Fibroblast of upper back skin (primary cell): ENCODE measurements around the gene ZNF227.
"Not testable (repeated sequence)": the region's sequence is repeated elsewhere in the genome, so short reads cannot be mapped to it uniquely, and the experiment has no call there.

Experiments used
- DNase-seq: peaks from one replicate; pipeline ENCODE4 v3.0.0-alpha.2; 2013

The ZNF227 gene

DNA sequence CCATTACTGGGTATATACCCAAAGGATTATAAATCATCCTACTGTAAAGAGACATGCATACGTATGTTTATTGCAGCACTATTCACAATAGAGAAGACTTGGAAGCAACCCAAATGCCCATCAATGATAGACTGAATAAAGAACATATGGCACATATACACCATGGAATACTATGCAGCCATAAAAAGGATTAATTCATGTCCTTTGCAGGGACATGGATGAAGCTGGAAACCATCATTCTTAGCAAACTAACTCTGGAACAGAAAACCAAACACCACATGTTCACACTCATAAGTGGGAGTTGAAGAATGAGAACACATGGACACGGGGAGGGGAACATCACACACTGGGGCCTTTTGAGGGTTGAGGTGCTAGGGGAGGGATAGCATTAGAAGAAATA, 41.1 kb downstream of the ZNF227 start:
- not testable (repeated sequence) for DNase-seq

DNA sequence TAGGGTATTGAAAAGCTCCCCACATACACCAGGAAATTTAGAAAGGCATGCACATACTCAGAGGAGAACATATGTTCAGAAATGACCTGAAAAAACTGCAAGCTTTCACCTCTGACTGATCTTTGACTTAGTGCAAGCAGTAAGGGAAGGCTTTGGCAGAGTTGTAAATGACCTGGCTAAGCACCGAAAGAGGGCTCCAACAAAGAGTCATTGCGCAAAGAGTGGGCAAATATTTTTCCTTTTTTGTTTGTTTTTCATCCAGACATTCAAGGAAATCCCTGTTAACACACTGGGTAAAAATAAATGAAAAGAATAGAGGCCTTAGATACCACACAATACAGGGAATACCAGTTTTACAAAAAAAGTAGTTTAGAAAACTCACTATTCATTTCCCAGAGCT, 42.2 kb downstream of the ZNF227 start:
- no peak for DNase-seq

DNA sequence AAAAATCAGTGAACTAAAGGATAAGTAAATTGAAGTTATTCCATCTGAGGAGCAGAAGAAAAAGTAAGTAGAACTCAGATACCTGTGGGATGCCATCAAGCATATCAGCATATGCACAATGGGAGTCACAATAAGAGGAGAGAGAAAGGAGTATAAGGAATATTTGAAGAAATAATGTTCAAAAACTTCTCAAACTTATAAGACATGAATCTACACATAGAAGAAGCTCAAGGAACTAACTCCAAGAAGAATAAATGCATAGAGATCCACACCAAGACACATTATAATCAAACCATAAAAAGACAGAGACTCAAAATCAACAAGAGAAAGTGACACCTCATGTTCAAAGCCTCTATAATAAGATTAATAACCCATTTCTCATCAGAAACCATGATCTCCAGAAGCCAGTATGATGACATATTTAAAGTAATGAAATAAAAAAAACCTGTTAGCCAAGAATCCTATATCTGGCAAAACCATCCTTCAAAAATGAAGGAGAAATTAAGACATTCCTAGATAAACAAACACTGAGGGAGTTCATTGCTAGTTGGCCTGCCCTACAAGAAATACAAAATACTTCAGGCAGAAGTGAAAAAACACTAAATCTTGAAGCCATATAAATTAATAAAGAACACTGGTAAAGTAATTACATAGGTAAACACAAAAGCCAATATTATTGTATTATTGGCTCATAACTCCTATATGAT, 43.5 kb downstream of the ZNF227 start:
- no peak for DNase-seq

DNA sequence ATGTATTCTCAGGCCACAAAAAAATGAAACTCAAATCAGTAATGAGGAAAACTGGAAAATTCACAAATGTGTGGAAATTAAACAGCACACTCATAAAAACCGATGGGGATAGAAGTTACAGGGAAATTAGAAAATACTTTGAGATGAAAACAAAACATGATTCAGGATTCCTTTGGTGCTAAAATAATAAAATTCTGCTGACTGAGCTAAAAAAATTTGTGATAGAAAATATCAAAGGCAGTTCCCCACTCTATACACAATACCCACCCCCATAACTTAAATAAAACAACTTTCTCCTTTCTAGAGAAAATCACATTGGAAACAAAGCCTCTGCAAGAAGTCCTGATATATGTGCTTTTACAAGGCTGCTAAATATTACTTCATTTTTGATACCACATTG, 45.8 kb downstream of the ZNF227 start:
- no peak for DNase-seq

DNA sequence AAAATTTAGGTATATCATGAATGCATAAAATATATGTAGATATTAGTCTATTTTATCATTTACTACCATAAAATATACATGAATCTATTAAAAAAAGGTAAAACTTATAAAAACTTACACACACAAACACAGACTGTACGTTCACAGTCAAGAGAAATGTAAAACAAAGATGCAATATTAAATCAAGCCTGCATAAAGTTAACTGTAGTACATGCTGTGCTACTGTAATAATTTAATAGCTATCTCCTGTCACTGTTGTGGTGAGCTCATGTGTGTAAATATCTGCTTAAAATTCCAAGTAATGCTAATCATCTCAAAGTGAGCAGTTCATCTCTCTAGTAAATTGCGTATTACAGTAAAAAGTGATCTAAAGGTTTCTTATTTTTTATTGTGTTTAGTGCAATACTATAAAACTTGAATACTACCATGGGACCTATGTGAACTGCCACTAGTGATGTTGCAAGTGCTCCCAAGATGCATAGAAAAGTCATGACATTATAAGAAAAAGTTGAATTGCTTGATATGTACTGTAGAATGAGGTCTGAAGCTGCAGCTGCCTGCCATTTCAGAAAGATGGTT, 46.6 kb downstream of the ZNF227 start:
- DNase-seq: no peak

DNA sequence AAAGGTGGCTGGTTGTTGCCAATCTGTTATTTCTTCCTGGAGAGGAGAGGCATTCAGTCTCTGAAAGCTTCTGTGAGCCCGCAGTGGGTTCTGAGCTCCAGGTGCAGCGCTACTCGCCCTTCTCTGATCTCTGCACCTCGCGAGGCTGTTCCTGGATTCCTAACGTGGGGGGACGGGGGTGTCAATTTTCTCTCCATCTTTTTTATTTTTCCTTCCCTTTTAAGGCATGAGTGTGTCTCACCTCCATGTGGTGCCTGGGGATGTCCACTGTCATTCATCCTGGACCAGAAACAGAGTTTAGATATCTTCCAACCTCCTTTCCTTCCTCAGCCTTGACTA, 48.0 kb downstream of the ZNF227 start:
- no peak for DNase-seq

DNA sequence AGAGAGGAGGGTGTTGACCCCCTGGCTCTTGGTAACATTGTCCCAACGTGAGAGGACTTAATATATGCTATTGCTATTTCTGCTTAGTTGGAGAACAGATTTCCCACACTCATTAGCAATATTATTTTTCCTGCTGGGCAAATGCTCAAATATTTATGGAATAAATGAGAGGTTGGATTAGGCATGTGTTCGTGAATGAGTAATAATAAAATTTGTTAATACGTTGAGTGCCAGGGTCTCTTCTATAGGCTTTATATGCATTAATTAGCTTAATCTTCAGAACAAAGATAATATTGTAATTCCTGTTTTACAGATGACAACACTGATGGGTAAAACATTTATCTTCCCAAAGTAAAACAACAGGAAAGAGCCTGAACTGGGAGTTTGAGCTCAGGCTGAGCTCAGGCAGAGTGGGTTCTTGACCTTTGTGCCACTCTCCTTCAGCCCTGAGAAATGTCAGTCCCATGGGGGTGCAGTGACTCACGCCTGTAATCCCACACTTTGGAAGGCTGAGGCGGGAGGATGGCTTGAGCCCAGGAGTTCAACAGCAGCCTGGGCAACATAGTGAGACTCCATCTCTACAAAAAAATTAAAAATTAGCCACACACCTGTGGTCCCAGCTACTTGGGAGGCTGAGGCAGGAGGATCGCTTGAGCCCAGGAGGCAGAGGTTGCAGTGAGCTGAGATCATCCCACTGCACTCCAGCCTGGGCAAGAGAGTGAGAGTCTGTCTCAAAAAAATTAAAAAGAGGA, 48.5 kb downstream of the ZNF227 start:
- DNase-seq: no peak

DNA sequence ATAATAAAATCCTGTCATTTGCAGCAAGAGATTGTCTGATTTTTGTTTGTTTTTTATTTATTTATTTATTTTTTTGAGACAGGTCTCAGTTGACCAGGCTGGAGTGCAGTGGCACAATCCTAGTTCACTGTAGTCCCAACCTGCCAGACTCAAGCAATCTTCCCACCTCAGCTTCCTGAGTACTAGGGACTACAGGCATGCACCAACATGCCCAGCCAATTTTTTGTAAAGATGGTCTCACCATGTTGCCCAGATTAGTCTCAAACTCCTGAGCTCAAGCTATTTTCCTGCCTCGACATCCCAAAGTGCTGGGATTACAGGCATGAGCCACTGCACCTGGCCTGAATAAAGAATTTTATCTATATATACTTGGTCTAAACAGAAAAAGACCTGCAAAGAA, 65.0 kb downstream of the ZNF227 start:
- no peak for DNase-seq

DNA sequence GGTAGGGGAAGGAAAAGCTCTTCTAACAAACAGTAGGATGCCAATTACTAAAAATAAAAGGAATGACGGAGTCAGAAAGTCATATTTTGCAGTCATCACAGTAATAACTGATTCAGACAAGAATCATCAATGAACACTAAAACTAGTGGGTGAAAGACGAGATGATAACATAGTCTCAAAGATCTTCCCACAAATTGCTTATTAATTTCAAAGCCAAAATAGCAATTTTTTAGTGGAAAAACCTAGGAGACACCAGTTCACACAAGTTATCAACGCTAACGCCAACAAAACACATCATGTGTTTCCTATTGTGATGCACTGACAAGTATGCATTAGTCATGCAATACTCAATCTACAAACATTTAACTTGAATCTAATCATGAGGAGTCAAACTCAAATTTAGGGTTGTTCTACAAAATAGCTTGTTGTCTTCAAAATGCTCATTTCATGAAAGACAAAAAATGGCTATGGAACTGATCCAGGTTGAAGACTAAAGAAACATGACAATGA, 65.9 kb downstream of the ZNF227 start:
- no peak for DNase-seq

DNA sequence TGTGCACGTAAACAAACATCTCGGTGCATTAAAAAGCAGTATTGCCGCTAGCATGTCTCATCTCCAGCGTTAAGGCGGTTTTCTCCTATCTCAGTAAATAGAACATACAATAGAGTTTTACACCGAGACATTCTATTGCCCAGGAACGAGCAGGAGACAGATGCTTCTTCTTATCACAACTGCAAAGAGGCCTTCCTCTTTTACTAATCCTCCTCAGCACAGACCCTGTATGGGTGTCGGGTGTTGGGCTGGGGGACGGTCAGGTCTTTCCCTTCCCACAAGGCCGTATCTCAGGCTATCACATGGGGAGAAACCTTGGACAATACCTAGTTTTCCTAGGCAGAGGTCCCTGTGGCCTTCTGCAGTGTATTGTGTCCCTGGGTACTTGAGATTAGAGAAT, 68.6 kb downstream of the ZNF227 start:
- no peak for DNase-seq

DNA sequence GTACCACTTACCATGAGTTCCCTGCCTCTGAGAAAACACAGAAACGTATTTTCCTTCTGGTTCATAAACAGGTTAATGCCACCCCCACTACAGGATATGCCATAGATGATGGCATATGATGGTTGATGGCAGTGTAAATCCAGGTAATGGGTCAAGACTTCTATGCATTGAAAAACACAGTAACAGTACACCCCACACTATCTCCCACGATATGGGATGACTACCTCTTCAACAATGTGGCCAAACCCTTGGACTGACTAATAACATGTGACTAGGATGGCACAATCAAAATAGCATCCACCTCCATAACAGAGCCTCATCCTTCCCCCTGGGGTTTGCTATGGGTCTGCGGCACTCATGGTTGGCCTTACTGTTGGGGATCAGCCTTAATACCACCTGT, 70.5 kb downstream of the ZNF227 start:
- no peak for DNase-seq

DNA sequence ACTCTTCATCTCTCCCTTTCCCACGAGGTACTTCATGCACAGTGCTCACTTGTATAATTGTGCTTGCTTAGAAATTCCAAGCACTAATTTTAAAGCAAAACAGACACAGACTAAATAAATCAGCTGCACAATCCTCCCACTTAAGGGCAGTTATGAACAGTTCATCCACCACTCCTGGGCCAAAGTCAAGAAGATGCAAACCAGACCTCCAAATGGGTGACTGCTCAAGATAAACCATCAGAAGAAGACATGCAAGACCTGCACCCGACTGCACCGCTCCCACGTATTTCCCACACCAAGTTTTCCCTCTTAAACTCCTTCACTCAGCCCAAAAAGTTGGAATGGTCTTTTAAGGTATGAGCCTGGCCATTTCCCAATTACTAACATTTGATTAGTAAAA, 72.6 kb downstream of the ZNF227 start:
- no peak for DNase-seq
